HTERT RPE-1 (cell line): Measurements from ENCODE around the gene TPO.
"Not testable (repeated sequence)": the region's sequence is repeated elsewhere in the genome, so short reads cannot be mapped to it uniquely, and the experiment has no call there.

Experiments
- in situ Hi-C: fragments of 300-500 bp; cut with MboI; formaldehyde crosslinking; loops from 4 replicates; pipeline ENCODE4 v1.14.3; 2020; ENCODE audit warnings: low sequenced_read_pairs

TPO gene

GRCh38 chr2:1403565-1403964 lies 9.7 kb upstream of the TPO start:
- in situ Hi-C loops: no loop called here

GRCh38 chr2:1405124-1405523 lies 8.1 kb upstream of the TPO start:
- in situ Hi-C loops: no loop called here

GRCh38 chr2:1405967-1406366 lies 7.3 kb upstream of the TPO start:
- in situ Hi-C loops: no loop called here

- in situ Hi-C loops: no loop called here
Observed at GRCh38 chr2:1406434-1406833, 6.8 kb upstream of the TPO start.

GRCh38 chr2:1407950-1408675 lies 5.2 kb upstream of the TPO start:
- in situ Hi-C loops: no loop called here

- in situ Hi-C loops: no loop called here
Observed at GRCh38 chr2:1414121-1414520, 858 bp downstream of the TPO start.

GRCh38 chr2:1414901-1415300 lies 1.6 kb downstream of the TPO start:
- in situ Hi-C loops: not testable (repeated sequence)

- in situ Hi-C loops: no loop called here
Observed at GRCh38 chr2:1415501-1415900, 2.2 kb downstream of the TPO start.

- in situ Hi-C loops: no loop called here
Observed at GRCh38 chr2:1418566-1418965, 5.3 kb downstream of the TPO start.

- in situ Hi-C loops: no loop called here
Observed at GRCh38 chr2:1420746-1421480, 7.7 kb downstream of the TPO start.

- in situ Hi-C loops: no loop called here
Observed at GRCh38 chr2:1421731-1422130, 8.5 kb downstream of the TPO start.

- in situ Hi-C loops: no loop called here
Observed at GRCh38 chr2:1422131-1422530, 8.9 kb downstream of the TPO start.

GRCh38 chr2:1422716-1423285 lies 9.5 kb downstream of the TPO start:
- in situ Hi-C loops: no loop called here

GRCh38 chr2:1427086-1427485 lies 13.8 kb downstream of the TPO start:
- in situ Hi-C loops: no loop called here

GRCh38 chr2:1429895-1430294 lies 16.6 kb downstream of the TPO start:
- in situ Hi-C loops: no loop called here

GRCh38 chr2:1430491-1430890 lies 17.2 kb downstream of the TPO start:
- in situ Hi-C loops: no loop called here

GRCh38 chr2:1431886-1432400 lies 18.7 kb downstream of the TPO start:
- in situ Hi-C loops: no loop called here

GRCh38 chr2:1432726-1433125 lies 19.5 kb downstream of the TPO start:
- in situ Hi-C loops: no loop called here

- in situ Hi-C loops: no loop called here
Observed at GRCh38 chr2:1436369-1436768, 23.1 kb downstream of the TPO start.

- in situ Hi-C loops: no loop called here
Observed at GRCh38 chr2:1437101-1437500, 23.8 kb downstream of the TPO start.

- in situ Hi-C loops: no loop called here
Observed at GRCh38 chr2:1437537-1437936, 24.3 kb downstream of the TPO start.

- in situ Hi-C loops: no loop called here
Observed at GRCh38 chr2:1438972-1439371, 25.7 kb downstream of the TPO start.
